ENCODE data around the gene PPARGC1A. TPM values are rescaled to one million over a fixed set of nuclear protein-coding genes. Genes with fewer than 3 reads are reported as not detected.
A peak's percentile ranks its signal among the peaks of the same experiment; 100 is the strongest.

PPARGC1A gene
- total RNA-seq, 3 donors from 2014 or later, result 4.0 to 7.9 (median 6.1) TPM

- Histone ChIP-seq H3K27ac (no peak overlapping the region), H3K9me3 (no peaks in the 10 kb centered on the region), H3K27me3 (no peaks in the 10 kb centered on the region), H3K36me3 (no peaks in the 10 kb centered on the region), H3K4me3 (no peak overlapping the region), H3K4me1 (no peaks in the 10 kb centered on the region)
- intact Hi-C loops (cut with DNase I; ENCODE audit: low total_unique reads), result no loop called here
- DNase-seq (ENCODE audit: low spot score in 2 of 2), result no peak
- no peak for TF ChIP-seq CTCF (IDR thresholded peaks at IDR 0.05)
- TF ChIP-seq POLR2AphosphoS5 (IDR thresholded peaks at IDR 0.05), result no peak
- no peak for TF ChIP-seq POLR2A (IDR thresholded peaks at IDR 0.05)
Measured at GRCh38 chr4:23915459-23916132, 25.7 kb upstream of the PPARGC1A start.

GRCh38 chr4:23911675-23912455 lies 22.0 kb upstream of the PPARGC1A start:
- Histone ChIP-seq H3K27me3 (no peaks in the 10 kb centered on the region), H3K36me3 (no peaks in the 10 kb centered on the region)
- intact Hi-C loops (cut with DNase I; ENCODE audit: low total_unique reads), result no loop called here

GRCh38 chr4:23909671-23910070 lies 19.8 kb upstream of the PPARGC1A start:
- Histone ChIP-seq H3K27me3 (no peaks in the 10 kb centered on the region), H3K9me3 (no peaks in the 10 kb centered on the region), H3K27ac (no peak overlapping the region), H3K4me1 (no peaks in the 10 kb centered on the region), H3K36me3 (no peaks in the 10 kb centered on the region), H3K4me3 (no peak overlapping the region)
- TF ChIP-seq POLR2AphosphoS5 (IDR thresholded peaks at IDR 0.05) (no peak), CTCF (IDR thresholded peaks at IDR 0.05) (no peak), POLR2A (IDR thresholded peaks at IDR 0.05) (no peak)
- no peak for DNase-seq (ENCODE audit: low spot score in 2 of 2)
- intact Hi-C loops (cut with DNase I; ENCODE audit: low total_unique reads), result loop anchor here (1.0 kb wide), 1 partner anchor 27 kb away; no protein-coding TSS in a partner anchor

More at GRCh38 chr4:23911675-23912455, 22.0 kb upstream of the PPARGC1A start:
- Histone ChIP-seq H3K9me3 (no peaks in the 10 kb centered on the region), H3K27ac (no peak overlapping the region), H3K4me1 (no peaks in the 10 kb centered on the region), H3K4me3 (no peak overlapping the region)
- no peak for TF ChIP-seq CTCF (IDR thresholded peaks at IDR 0.05)
- no peak for TF ChIP-seq POLR2AphosphoS5 (IDR thresholded peaks at IDR 0.05)
- no peak for TF ChIP-seq POLR2A (IDR thresholded peaks at IDR 0.05)
- DNase-seq (ENCODE audit: low spot score in 2 of 2), result no peak

GRCh38 chr4:23906839-23907238 lies 17.0 kb upstream of the PPARGC1A start:
- H3K27me3 ChIP-seq, result no peaks in the 10 kb centered on the region
- TF ChIP-seq POLR2A (IDR thresholded peaks at IDR 0.05), result no peak
- no peak for TF ChIP-seq CTCF (IDR thresholded peaks at IDR 0.05)
- no peak overlapping the region for H3K4me3 ChIP-seq
- no peak for DNase-seq (ENCODE audit: low spot score in 2 of 2)
- no peaks in the 10 kb centered on the region for H3K4me1 ChIP-seq
- H3K27ac ChIP-seq, result no peak overlapping the region
- H3K36me3 ChIP-seq, result no peaks in the 10 kb centered on the region
- intact Hi-C loops (cut with DNase I; ENCODE audit: low total_unique reads), result no loop called here
- H3K9me3 ChIP-seq, result no peaks in the 10 kb centered on the region

GRCh38 chr4:23904639-23905071 lies 14.8 kb upstream of the PPARGC1A start:
- peak in 1 of 2 donors; percentile 64 for DNase-seq (ENCODE audit: low spot score in 2 of 2)
- Histone ChIP-seq H3K36me3 (no peaks in the 10 kb centered on the region), H3K27ac (peak overlapping the region; percentile 21 to 37), H3K9me3 (no peaks in the 10 kb centered on the region), H3K4me1 (no peaks in the 10 kb centered on the region), H3K27me3 (no peaks in the 10 kb centered on the region), H3K4me3 (no peak overlapping the region)
- TF ChIP-seq POLR2A (IDR thresholded peaks at IDR 0.05), result no peak
- intact Hi-C loops (cut with DNase I; ENCODE audit: low total_unique reads), result no loop called here
